Sigmoid colon (tissue), 7 donors: ENCODE measurements around the gene CTNNA1. TPM values are rescaled to one million over a fixed set of nuclear protein-coding genes. Genes with fewer than 3 reads are reported as not detected.

ENCODE experiments used
- DNase-seq: peaks from one replicate; pipeline ENCODE4 v3.0.0-alpha.2; 2019
- H3K27ac ChIP-seq, 4 donors: fragments of 200-600 bp; sonication (generic); one replicate each; pipeline ENCODE4 v1.5.1; 2016 to 2019; ENCODE audit warnings: mild to moderate bottlenecking in 1 of 4
- H3K27me3 ChIP-seq, 3 donors: fragments of 200-600 bp; sonication (generic); one replicate each; pipeline ENCODE4 v1.5.1; 2019; ENCODE audit warnings: mild to moderate bottlenecking in 1 of 3
- H3K36me3 ChIP-seq, 4 donors: fragments of 200-600 bp; sonication (generic); one replicate each; pipeline ENCODE4 v1.5.1; 2016 to 2019
- H3K4me1 ChIP-seq, 4 donors: fragments of 200-600 bp; sonication (generic); one replicate each; pipeline ENCODE4 v1.5.1; 2017 to 2019
- H3K4me3 ChIP-seq, 4 donors: fragments of 200-600 bp; sonication (generic); one replicate each; pipeline ENCODE4 v1.5.1; 2017 to 2019; ENCODE audit warnings: mild to moderate bottlenecking in 2 of 4, moderate library complexity in 1 of 4
- H3K9me3 ChIP-seq, 4 donors: fragments of 200-600 bp in 3 of 4; sonication (generic) in 3 of 4; one replicate each; pipeline versions ENCODE4 v1.5.1 to v1.6.1; 2013 to 2019
- EP300 ChIP-seq, 4 donors: sonication (generic); formaldehyde crosslinking; IDR thresholded peaks; one replicate each; pipeline ENCODE4 v1.6.1; 2017; ENCODE audit warnings: antibody characterized with exemption in 4 of 4
- POLR2A ChIP-seq, 2 donors: fragments of 450-650 bp; IDR thresholded peaks; one replicate each; pipeline ENCODE4 v1.6.1; 2016; ENCODE audit warnings: antibody characterized with exemption in 2 of 2, mild to moderate bottlenecking in 2 of 2, moderate library complexity in 2 of 2
- POLR2AphosphoS5 ChIP-seq, 4 donors: sonication (generic); formaldehyde crosslinking; IDR thresholded peaks; one replicate each; pipeline ENCODE4 v1.6.1; 2017; ENCODE audit warnings: antibody characterized with exemption in 4 of 4
- WGBS, 2 donors: extraction: QIAGEN DNeasy Blood & Tissue Kit; methylation state at CpG; one replicate each; pipeline ENCODE4 v1.1.7; 2013; 5-methylcytosine and 5-hydroxymethylcytosine counted together
- intact Hi-C: fragments of 100-400 bp; cut with DNase I; formaldehyde crosslinking; loops from one replicate; pipeline ENCODE4 v1.15.1; 2023
- polyA plus RNA-seq, 3 donors: library from polyadenylated mRNA; stranded (reverse); fragments of 200-250 nt; gene quantifications; one replicate each; pipeline ENCODE4 v1.2.3, GENCODE V29; 2013
- total RNA-seq, 4 donors: library from RNA; depleted of rRNA; stranded (reverse); fragments of >200 nt; gene quantifications; one replicate each; pipeline ENCODE4 v1.1.0, GENCODE V29; 2016
- TF ChIP-seq, protein P1 (sequence below), 4 experiments: fragments of 450-650 bp in 3 of 4; fragments of 200-600 bp in 1 of 4; IDR thresholded peaks; one replicate each; pipeline ENCODE4 v1.5.1; 2016 to 2019; ENCODE audit warnings: antibody characterized with exemption in 4 of 4, mild to moderate bottlenecking in 3 of 4, moderate library complexity in 2 of 4
- donor health status: healthy with polysubstance abuse.
- donor health status: Bipolar disorder and iron deficiency.
- donor health status: healthy.

CTNNA1 gene
- total and polyA plus RNA-seq, 7 donors = 163 to 256 (median 188) TPM

DNA sequence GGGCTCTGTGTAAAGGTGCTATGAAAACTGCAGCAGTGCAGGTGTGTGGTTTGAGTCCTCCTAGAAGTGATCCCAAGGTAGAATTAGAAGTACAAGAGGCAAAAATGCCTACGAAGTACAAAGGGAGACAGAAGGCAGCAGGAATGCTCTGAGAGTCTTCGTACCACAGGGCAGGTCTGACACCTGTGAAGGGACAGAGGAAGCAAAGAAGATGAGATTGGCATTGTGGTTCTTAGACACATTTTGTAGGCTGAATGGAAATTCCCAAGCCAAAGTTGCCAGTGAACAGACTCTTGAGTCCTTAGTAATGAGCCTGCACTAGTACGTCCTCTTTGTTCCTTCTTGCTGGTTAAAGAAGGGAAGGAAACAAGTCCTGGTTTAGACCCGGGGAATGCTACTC, 123.6 kb downstream of the CTNNA1 start:
- Histone ChIP-seq H3K27ac (no peak overlapping the region), H3K4me1 (peaks cover 0 to 44% (median 32%) of the 10 kb centered on the region in 4 donors), H3K36me3 (no peaks in the 10 kb centered on the region), H3K9me3 (no peaks in the 10 kb centered on the region), H3K27me3 (no peaks in the 10 kb centered on the region), H3K4me3 (no peak overlapping the region)
- TF ChIP-seq POLR2AphosphoS5 (IDR thresholded peaks at IDR 0.05) = no peak
- TF ChIP-seq EP300 (IDR thresholded peaks at IDR 0.05) = no peak
- TF ChIP-seq POLR2A (IDR thresholded peaks at IDR 0.05) = no peak
- TF ChIP-seq, protein P1, sequence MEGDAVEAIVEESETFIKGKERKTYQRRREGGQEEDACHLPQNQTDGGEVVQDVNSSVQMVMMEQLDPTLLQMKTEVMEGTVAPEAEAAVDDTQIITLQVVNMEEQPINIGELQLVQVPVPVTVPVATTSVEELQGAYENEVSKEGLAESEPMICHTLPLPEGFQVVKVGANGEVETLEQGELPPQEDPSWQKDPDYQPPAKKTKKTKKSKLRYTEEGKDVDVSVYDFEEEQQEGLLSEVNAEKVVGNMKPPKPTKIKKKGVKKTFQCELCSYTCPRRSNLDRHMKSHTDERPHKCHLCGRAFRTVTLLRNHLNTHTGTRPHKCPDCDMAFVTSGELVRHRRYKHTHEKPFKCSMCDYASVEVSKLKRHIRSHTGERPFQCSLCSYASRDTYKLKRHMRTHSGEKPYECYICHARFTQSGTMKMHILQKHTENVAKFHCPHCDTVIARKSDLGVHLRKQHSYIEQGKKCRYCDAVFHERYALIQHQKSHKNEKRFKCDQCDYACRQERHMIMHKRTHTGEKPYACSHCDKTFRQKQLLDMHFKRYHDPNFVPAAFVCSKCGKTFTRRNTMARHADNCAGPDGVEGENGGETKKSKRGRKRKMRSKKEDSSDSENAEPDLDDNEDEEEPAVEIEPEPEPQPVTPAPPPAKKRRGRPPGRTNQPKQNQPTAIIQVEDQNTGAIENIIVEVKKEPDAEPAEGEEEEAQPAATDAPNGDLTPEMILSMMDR (IDR thresholded peaks at IDR 0.05) = no peak
- intact Hi-C loops = no loop called here
- 95 to 98% methylated on average over 4 of the region's 4 CpGs for WGBS, 2 donors
- no peak for DNase-seq

DNA sequence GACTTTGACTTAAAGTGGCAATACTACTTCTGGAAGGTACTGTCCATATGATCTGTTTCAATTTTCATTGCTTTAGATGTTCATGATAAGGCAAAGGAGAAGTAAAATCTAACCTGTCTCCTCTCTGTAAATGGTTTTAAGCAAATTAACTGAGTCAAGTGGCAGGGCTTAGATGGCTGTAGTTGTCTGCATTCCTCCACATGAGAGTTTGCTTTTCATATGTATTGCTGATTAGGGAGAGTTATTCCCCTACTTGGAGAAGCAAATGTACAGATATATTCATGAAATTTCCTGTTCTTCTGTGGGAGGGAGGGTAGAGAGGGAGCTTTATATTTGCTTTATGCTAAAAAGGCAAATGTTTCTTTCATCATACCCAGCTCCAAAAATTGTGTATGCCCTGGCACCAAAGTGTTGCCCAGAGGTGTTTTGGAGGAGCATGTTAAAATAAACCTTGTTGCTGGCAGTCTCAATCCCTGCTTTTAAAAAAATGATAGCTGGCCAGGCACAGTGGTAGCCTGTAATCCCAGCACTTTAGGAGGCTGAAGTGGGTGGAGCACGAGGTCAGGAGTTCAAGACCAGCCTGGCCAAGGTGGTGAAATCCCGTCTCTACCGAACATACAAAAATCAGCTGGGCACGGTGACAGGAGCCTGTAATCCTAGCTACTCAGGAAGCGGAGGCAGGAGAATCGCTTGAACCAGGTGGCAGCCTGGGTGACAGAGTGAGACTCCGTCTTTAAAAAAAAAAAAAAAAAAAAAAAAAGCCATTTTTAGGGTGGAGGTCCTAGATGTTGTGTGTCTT, 125.4 kb downstream of the CTNNA1 start:
- no peak for DNase-seq
- Histone ChIP-seq H3K4me3 (no peak overlapping the region), H3K27ac (no peak overlapping the region), H3K27me3 (no peaks in the 10 kb centered on the region), H3K4me1 (peaks cover 0 to 34% (median 25%) of the 10 kb centered on the region in 4 donors), H3K36me3 (no peaks in the 10 kb centered on the region), H3K9me3 (no peaks in the 10 kb centered on the region)
- no peak for TF ChIP-seq EP300 (IDR thresholded peaks at IDR 0.05)
- TF ChIP-seq POLR2A (IDR thresholded peaks at IDR 0.05) = no peak
- TF ChIP-seq POLR2AphosphoS5 (IDR thresholded peaks at IDR 0.05) = no peak
- TF ChIP-seq, protein P1 (IDR thresholded peaks at IDR 0.05) = no peak
- intact Hi-C loops = no loop called here
- 90 to 92% methylated on average over 7 of the region's 7 CpGs for WGBS, 2 donors

DNA sequence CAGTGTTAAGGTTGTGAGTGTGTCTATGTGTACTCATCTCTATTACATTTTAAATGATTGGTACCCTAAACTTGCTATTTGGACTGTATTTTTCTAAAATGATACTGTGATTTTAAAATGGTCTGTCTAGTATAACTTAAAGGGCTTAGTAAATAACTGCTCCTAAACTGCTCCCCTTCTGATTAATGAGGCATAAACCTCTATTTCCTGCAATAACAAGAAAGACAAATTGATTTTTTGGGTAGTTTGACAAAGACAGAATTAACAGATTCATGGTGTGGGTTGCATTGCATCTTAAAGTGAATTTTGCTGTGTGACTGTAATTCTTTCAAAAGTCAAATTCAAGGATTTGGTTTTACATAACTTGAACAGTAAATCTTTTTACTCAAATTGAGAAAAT, 130.0 kb downstream of the CTNNA1 start:
- H3K4me3 ChIP-seq = no peak overlapping the region
- DNase-seq = no peak
- TF ChIP-seq POLR2A (IDR thresholded peaks at IDR 0.05) (no peak), POLR2AphosphoS5 (IDR thresholded peaks at IDR 0.05) (no peak), EP300 (IDR thresholded peaks at IDR 0.05) (no peak)
- TF ChIP-seq, protein P1 (IDR thresholded peaks at IDR 0.05) = no peak
- H3K27ac ChIP-seq = no peak overlapping the region
- intact Hi-C loops = no loop called here
- peaks cover 0 to 13% (median 8%) of the 10 kb centered on the region in 4 donors for H3K4me1 ChIP-seq
- H3K27me3 ChIP-seq = no peaks in the 10 kb centered on the region
- H3K9me3 ChIP-seq = no peaks in the 10 kb centered on the region
- peaks cover 0 to 16% (median 9%) of the 10 kb centered on the region in 4 donors for H3K36me3 ChIP-seq

DNA sequence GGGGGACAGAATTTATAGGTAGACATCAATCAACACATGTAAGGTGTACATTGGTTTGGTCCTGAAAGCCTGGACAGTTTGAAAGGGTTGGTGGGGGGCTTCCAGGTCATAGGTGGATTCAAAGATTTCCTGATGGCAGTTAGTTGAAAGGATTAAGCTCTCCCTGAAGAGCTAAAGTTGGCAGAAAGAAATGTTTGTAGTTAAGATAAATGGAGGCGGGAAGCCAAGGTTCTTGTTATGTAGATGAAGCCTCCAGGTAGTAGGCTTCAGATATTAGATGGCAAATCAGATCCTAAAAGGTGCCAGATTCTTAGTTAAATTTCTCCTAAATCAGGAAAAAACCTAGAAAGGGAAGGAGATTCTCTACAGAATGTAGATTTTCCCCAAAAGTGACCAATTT, 130.9 kb downstream of the CTNNA1 start:
- Histone ChIP-seq H3K4me1 (peaks cover 0 to 6% (median 2%) of the 10 kb centered on the region in 4 donors), H3K27me3 (no peaks in the 10 kb centered on the region), H3K4me3 (no peak overlapping the region), H3K36me3 (peaks cover 2 to 25% (median 11%) of the 10 kb centered on the region in 4 donors), H3K9me3 (no peaks in the 10 kb centered on the region), H3K27ac (no peak overlapping the region)
- no peak for DNase-seq
- intact Hi-C loops = no loop called here
- TF ChIP-seq EP300 (IDR thresholded peaks at IDR 0.05) = no peak
- TF ChIP-seq POLR2A (IDR thresholded peaks at IDR 0.05) = no peak
- no peak for TF ChIP-seq POLR2AphosphoS5 (IDR thresholded peaks at IDR 0.05)
- TF ChIP-seq, protein P1 (IDR thresholded peaks at IDR 0.05) = no peak
- 96 to 97% methylated on average over 1 of the region's 1 CpG for WGBS, 2 donors
